Fibroblast of skin of left biceps (primary cell): ENCODE results near the gene PDE8A.
A peak's percentile ranks its signal among the peaks of the same experiment; 100 is the strongest.

Source experiments
- DNase-seq, 2 experiments: peaks; one replicate each; pipeline ENCODE4 v3.0.0-alpha.2; 2013; ENCODE audit warnings: low read depth in 2 of 2

PDE8A gene

GRCh38 chr15:85031944-85032558 lies 50.4 kb downstream of the PDE8A start:
- DNase-seq: no peak

GRCh38 chr15:85033148-85033547 lies 51.5 kb downstream of the PDE8A start:
- no peak for DNase-seq

- DNase-seq: no peak
Observed at GRCh38 chr15:85034276-85034675, 52.6 kb downstream of the PDE8A start.

- DNase-seq: no peak
Observed at GRCh38 chr15:85035980-85036379, 54.3 kb downstream of the PDE8A start.

- DNase-seq: no peak
Observed at GRCh38 chr15:85036716-85037115, 55.1 kb downstream of the PDE8A start.

- DNase-seq: no peak
Observed at GRCh38 chr15:85037641-85038040, 56.0 kb downstream of the PDE8A start.

- DNase-seq: no peak
Observed at GRCh38 chr15:85041230-85041629, 59.6 kb downstream of the PDE8A start.

- peak; percentile 23 to 29 for DNase-seq
Observed at GRCh38 chr15:85044251-85044853, 62.7 kb downstream of the PDE8A start.

- DNase-seq: no peak
Observed at GRCh38 chr15:85044894-85045293, 63.2 kb downstream of the PDE8A start.

GRCh38 chr15:85045615-85046014 lies 64.0 kb downstream of the PDE8A start:
- no peak for DNase-seq

- DNase-seq: peak; percentile 50 to 61
Observed at GRCh38 chr15:85047271-85047948, 65.8 kb downstream of the PDE8A start.

GRCh38 chr15:85048430-85048829 lies 66.8 kb downstream of the PDE8A start:
- DNase-seq: no peak

GRCh38 chr15:85049805-85050204 lies 68.1 kb downstream of the PDE8A start:
- no peak for DNase-seq

GRCh38 chr15:85059734-85060133 lies 78.1 kb downstream of the PDE8A start:
- no peak for DNase-seq

GRCh38 chr15:85062560-85062959 lies 80.9 kb downstream of the PDE8A start:
- DNase-seq: no peak

- DNase-seq: no peak
Observed at GRCh38 chr15:85063088-85063487, 81.4 kb downstream of the PDE8A start.

- no peak for DNase-seq
Observed at GRCh38 chr15:85063522-85064079, 81.9 kb downstream of the PDE8A start.

GRCh38 chr15:85064710-85065109 lies 83.1 kb downstream of the PDE8A start:
- no peak for DNase-seq

- no peak for DNase-seq
Observed at GRCh38 chr15:85071061-85071460, 89.4 kb downstream of the PDE8A start.

- DNase-seq: no peak
Observed at GRCh38 chr15:85071504-85071903, 89.8 kb downstream of the PDE8A start.

GRCh38 chr15:85072917-85073316 lies 91.3 kb downstream of the PDE8A start:
- DNase-seq: no peak

GRCh38 chr15:85073556-85074194 lies 92.0 kb downstream of the PDE8A start:
- no peak for DNase-seq
